Measurements from ENCODE around the gene OPRM1. TPM values are rescaled to one million over a fixed set of nuclear protein-coding genes. Genes with fewer than 3 reads are reported as not detected.

OPRM1 gene
- total RNA-seq, 4 donors from 2014 or later: 0.27 to 0.87 (median 0.40) TPM; not detected in 1

- no peak for ATAC-seq
- Histone ChIP-seq H3K27me3 (no peaks in the 10 kb centered on the region), H3K4me3 (no peak overlapping the region), H3K36me3 (no peaks in the 10 kb centered on the region), H3K27ac (no peak overlapping the region), H3K9me3 (no peaks in the 10 kb centered on the region), H3K4me1 (no peaks in the 10 kb centered on the region)
- 80 to 87% methylated on average over 3 of the region's 3 CpGs for WGBS, 2 donors (ENCODE audit: low coverage in 1 of 2)
- TF ChIP-seq POLR2A (IDR thresholded peaks at IDR 0.05) (no peak), EP300 (IDR thresholded peaks at IDR 0.05) (no peak)
These were observed 191.4 kb downstream of the OPRM1 start for GRCh38 chr6:154230393-154230792.

GRCh38 chr6:154230910-154231595, 192.0 kb downstream of the OPRM1 start:
- H3K27me3 ChIP-seq: no peaks in the 10 kb centered on the region
- TF ChIP-seq POLR2A (IDR thresholded peaks at IDR 0.05) (no peak), CTCF (IDR thresholded peaks at IDR 0.05) (no peak), EP300 (IDR thresholded peaks at IDR 0.05) (no peak), POLR2AphosphoS5 (IDR thresholded peaks at IDR 0.05) (no peak)
- 90 to 94% methylated on average over 5 of the region's 5 CpGs for WGBS, 2 donors (ENCODE audit: low coverage in 1 of 2)
- H3K4me3 ChIP-seq: no peak overlapping the region
- H3K4me1 ChIP-seq: no peaks in the 10 kb centered on the region
- H3K36me3 ChIP-seq: no peaks in the 10 kb centered on the region
- no peak for ATAC-seq
- H3K9me3 ChIP-seq: no peaks in the 10 kb centered on the region
- no peak overlapping the region for H3K27ac ChIP-seq

GRCh38 chr6:154232013-154232910, 193.2 kb downstream of the OPRM1 start:
- Histone ChIP-seq H3K27me3 (no peaks in the 10 kb centered on the region), H3K4me3 (no peak overlapping the region), H3K4me1 (no peaks in the 10 kb centered on the region), H3K36me3 (no peaks in the 10 kb centered on the region), H3K9me3 (no peaks in the 10 kb centered on the region), H3K27ac (no peak overlapping the region)
- TF ChIP-seq POLR2A (IDR thresholded peaks at IDR 0.05) (no peak), POLR2AphosphoS5 (IDR thresholded peaks at IDR 0.05) (no peak), CTCF (IDR thresholded peaks at IDR 0.05) (no peak), EP300 (IDR thresholded peaks at IDR 0.05) (no peak)
- WGBS, 2 donors (ENCODE audit: low coverage in 1 of 2): 69 to 87% methylated on average over 4 to 7 of the region's 7 CpGs
- ATAC-seq: no peak

- TF ChIP-seq CTCF (IDR thresholded peaks at IDR 0.05) (no peak), POLR2AphosphoS5 (IDR thresholded peaks at IDR 0.05) (no peak), POLR2A (IDR thresholded peaks at IDR 0.05) (no peak), EP300 (IDR thresholded peaks at IDR 0.05) (no peak)
- Histone ChIP-seq H3K36me3 (no peaks in the 10 kb centered on the region), H3K4me1 (no peaks in the 10 kb centered on the region), H3K27me3 (no peaks in the 10 kb centered on the region), H3K9me3 (no peaks in the 10 kb centered on the region), H3K27ac (no peak overlapping the region), H3K4me3 (no peak overlapping the region)
- WGBS, 2 donors (ENCODE audit: low coverage in 1 of 2): 86 to 100% methylated on average over 1 to 2 of the region's 2 CpGs
- no peak for ATAC-seq
These were observed 194.3 kb downstream of the OPRM1 start for GRCh38 chr6:154233383-154233782.

GRCh38 chr6:154234019-154234772, 195.2 kb downstream of the OPRM1 start:
- TF ChIP-seq EP300 (IDR thresholded peaks at IDR 0.05): no peak
- no peak for TF ChIP-seq POLR2AphosphoS5 (IDR thresholded peaks at IDR 0.05)
- TF ChIP-seq CTCF (IDR thresholded peaks at IDR 0.05): no peak
- TF ChIP-seq POLR2A (IDR thresholded peaks at IDR 0.05): no peak
- no peaks in the 10 kb centered on the region for H3K9me3 ChIP-seq
- no peaks in the 10 kb centered on the region for H3K36me3 ChIP-seq
- no peak overlapping the region for H3K27ac ChIP-seq
- 88 to 94% methylated on average over 4 of the region's 4 CpGs for WGBS, 2 donors (ENCODE audit: low coverage in 1 of 2)
- no peaks in the 10 kb centered on the region for H3K27me3 ChIP-seq
- H3K4me1 ChIP-seq: no peaks in the 10 kb centered on the region
- H3K4me3 ChIP-seq: no peak overlapping the region
- no peak for ATAC-seq

Measured in gastroesophageal sphincter (tissue), 4 donors.